GM12878 (cell line): ENCODE measurements around the gene EDEM3. TPM values are rescaled to one million over a fixed set of nuclear protein-coding genes. Genes with fewer than 3 reads are reported as not detected.

ENCODE experiments used
- ATF2 ChIP-seq: IDR thresholded peaks from 2 replicates; pipeline ENCODE4 v1.6.1; 2012; ENCODE audit warnings: low read length, inconsistent platforms
- BCL11A ChIP-seq: IDR thresholded peaks from 2 replicates; pipeline ENCODE4 v1.6.1; 2011; ENCODE audit warnings: low read depth, low read length
- CBFB ChIP-seq: IDR thresholded peaks from 2 replicates; pipeline ENCODE4 v1.6.1; 2016; ENCODE audit warnings: antibody characterized with exemption, low read depth
- CBX5 ChIP-seq: sonication (generic); IDR thresholded peaks from 2 replicates; pipeline ENCODE4 v1.6.1; 2016; ENCODE audit warnings: low read depth, moderate library complexity, mild to moderate bottlenecking, inconsistent platforms
- CHD4 ChIP-seq: fragments of 200-600 bp; sonication (generic); IDR thresholded peaks from 2 replicates; pipeline ENCODE4 v1.6.1; 2016; ENCODE audit warnings: mild to moderate bottlenecking
- CREB1 ChIP-seq: IDR thresholded peaks from 2 replicates; pipeline ENCODE4 v1.6.1; 2012; ENCODE audit warnings: low read depth, mild to moderate bottlenecking, inconsistent platforms
- EED ChIP-seq: sonication (generic); IDR thresholded peaks from 2 replicates; pipeline ENCODE4 v1.6.1; 2016; ENCODE audit warnings: antibody characterized with exemption, low read depth
- GATAD2B ChIP-seq: fragments of 450-650 bp; conservative IDR thresholded peaks from 2 replicates; pipeline ENCODE4 v1.6.1; 2017; ENCODE audit warnings: low read depth, mild to moderate bottlenecking, moderate library complexity
- MLLT1 ChIP-seq: fragments of 450-650 bp; IDR thresholded peaks from 2 replicates; pipeline ENCODE4 v1.6.1; 2016; ENCODE audit warnings: mild to moderate bottlenecking
- MYC ChIP-seq: IDR thresholded peaks from 2 replicates; pipeline ENCODE4 v1.6.1; 2011; ENCODE audit warnings: mild to moderate bottlenecking, low read length, moderate library complexity, inconsistent platforms; ENCODE audit not compliant: insufficient read depth, insufficient replicate concordance, insufficient read length, severe bottlenecking
- NFIC ChIP-seq: IDR thresholded peaks from 2 replicates; pipeline ENCODE4 v1.6.1; 2012; ENCODE audit warnings: low read depth, mild to moderate bottlenecking, inconsistent platforms, low read length, moderate library complexity
- NR2F1 ChIP-seq: fragments of 450-650 bp; conservative IDR thresholded peaks from 2 replicates; pipeline ENCODE4 v1.6.1; 2017; ENCODE audit warnings: mild to moderate bottlenecking
- POLR2AphosphoS2 ChIP-seq: IDR thresholded peaks from 2 replicates; pipeline ENCODE4 v1.6.1; 2011; ENCODE audit warnings: low read depth, mild to moderate bottlenecking, low read length, improper control_type of control experiment, moderate library complexity
- REST ChIP-seq: IDR thresholded peaks from 2 replicates; pipeline ENCODE4 v1.6.1; 2012; ENCODE audit warnings: mild to moderate bottlenecking, low read depth, low read length
- SMARCA5 ChIP-seq: fragments of 450-650 bp; IDR thresholded peaks from 2 replicates; pipeline ENCODE4 v1.6.1; 2017; ENCODE audit warnings: mild to moderate bottlenecking
- SP1 ChIP-seq: IDR thresholded peaks from one replicate; pipeline ENCODE4 v1.6.1; 2011; ENCODE audit warnings: low read depth, low read length
- SRF ChIP-seq, 2 experiments: IDR thresholded peaks; 2 replicates each; pipeline ENCODE4 v1.6.1; 2011; ENCODE audit warnings: low read depth in 2 of 2, low read length in 2 of 2, mild to moderate bottlenecking in 1 of 2, moderate library complexity in 1 of 2
- SUZ12 ChIP-seq: fragments of 200-600 bp; sonication (generic); IDR thresholded peaks from one replicate; pipeline ENCODE4 v1.6.1; 2018; ENCODE audit warnings: antibody characterized with exemption, mild to moderate bottlenecking; ENCODE audit not compliant: unreplicated experiment
- TAF1 ChIP-seq: IDR thresholded peaks from 2 replicates; pipeline ENCODE4 v1.6.1; 2011; ENCODE audit warnings: mild to moderate bottlenecking, low read depth, low read length, borderline replicate concordance
- TCF7 ChIP-seq: IDR thresholded peaks from 2 replicates; pipeline ENCODE4 v1.6.1; 2014; ENCODE audit warnings: antibody characterized with exemption, borderline replicate concordance
- ZNF217 ChIP-seq: fragments of 450-650 bp; IDR thresholded peaks from 2 replicates; pipeline ENCODE4 v1.6.1; 2017; ENCODE audit warnings: antibody characterized with exemption, mild to moderate bottlenecking
- ZNF24 ChIP-seq: fragments of 450-650 bp; IDR thresholded peaks from 2 replicates; pipeline ENCODE4 v1.6.1; 2017; ENCODE audit warnings: antibody characterized with exemption, mild to moderate bottlenecking
- ZZZ3 ChIP-seq: IDR thresholded peaks from 2 replicates; pipeline ENCODE4 v1.6.1; 2011; ENCODE audit warnings: low read depth; ENCODE audit not compliant: control insufficient read depth, insufficient read length
- polyA plus RNA-seq, 11 experiments: library from polyadenylated mRNA; depleted of rRNA in 4 of 11; unstranded in 6 of 11; stranded (reverse) in 5 of 11; fragments of >200 nt; fragmentation: Nextera tagmentation in 4 of 11; fragmentation: Illumina TruSeq in 1 of 11; extraction: Ambion mirVana in 4 of 11; extraction: Trizol in 1 of 11; gene quantifications; 1 replicate in 1 of 11; 2 replicates in 10 of 11; pipeline versions ENCODE4 v1.2.1 to v1.2.3, GENCODE V29; 2011 to 2016; ENCODE audit warnings: inconsistent platforms in 2 of 11, missing spikeins in 2 of 11, low read depth in 1 of 11
- total RNA-seq, 4 experiments: library from RNA; depleted of rRNA in 3 of 4; stranded (reverse); fragments of >200 nt in 3 of 4; fragmentation: Illumina TruSeq in 1 of 4; extraction: Trizol in 1 of 4; gene quantifications; 2 replicates each; pipeline versions ENCODE4 v1.2.1 to v1.2.3, GENCODE V29; 2013 to 2021

The EDEM3 gene
- total and polyA plus RNA-seq, 10 of the 15 experiments (the other 5 are each of a cell fraction or from before 2014, with no cell fraction given) = 6.4 to 19.3 (median 14.3) TPM

- no peak for TF ChIP-seq MYC
- TF ChIP-seq TCF7 = no peak
- TF ChIP-seq POLR2AphosphoS2 = no peak
- TF ChIP-seq ZZZ3 = no peak
- no peak for TF ChIP-seq BCL11A
- TF ChIP-seq EED = no peak
- no peak for TF ChIP-seq TAF1
- 0 out of 2 replicates have a peak, but pooled peaks have one; percentile 72 for TF ChIP-seq CHD4
- TF ChIP-seq SMARCA5 = peak; percentile 71; the same call in 1 of the 2 replicates
- 0 out of 2 replicates have a peak, but pooled peaks have one; percentile 20 for TF ChIP-seq ZNF217
- no peak for TF ChIP-seq NR2F1
- TF ChIP-seq SP1 = no peak
- TF ChIP-seq SRF (IDR thresholded peaks at IDR 0.05; ENCODE audit: low read depth in 2 of 2, low read length in 2 of 2) = no peak
- no peak for TF ChIP-seq CBFB
- 0 out of 2 replicates have a peak, but pooled peaks have one; percentile 7 for TF ChIP-seq ZNF24
- no peak for TF ChIP-seq SUZ12
- peak; percentile 52 for TF ChIP-seq MLLT1
- no peak for TF ChIP-seq GATAD2B
- TF ChIP-seq ATF2 = no peak
- TF ChIP-seq REST = peak; percentile 41; the same call in 1 of the 2 replicates
- TF ChIP-seq CBX5 = no peak; the same call in 1 of the 2 replicates
- no peak for TF ChIP-seq CREB1
- TF ChIP-seq NFIC = no peak
Observed at GRCh38 chr1:184755226-184756065, 788 bp upstream of the EDEM3 start (continued).
